Right kidney (tissue), 1 donor: Measurements from ENCODE around the gene URI1.
"Not testable (repeated sequence)": the region's sequence is repeated elsewhere in the genome, so short reads cannot be mapped to it uniquely, and the experiment has no call there.

Experiments used
- DNase-seq: peaks from one replicate; pipeline ENCODE4 v3.0.0-alpha.2; 2016

URI1 gene

GRCh38 chr19:29940971-29941585, 961 bp upstream of the URI1 start:
- DNase-seq, result no peak

GRCh38 chr19:29942404-29943261, 594 bp downstream of the URI1 start:
- peak; percentile 68 for DNase-seq

DNA sequence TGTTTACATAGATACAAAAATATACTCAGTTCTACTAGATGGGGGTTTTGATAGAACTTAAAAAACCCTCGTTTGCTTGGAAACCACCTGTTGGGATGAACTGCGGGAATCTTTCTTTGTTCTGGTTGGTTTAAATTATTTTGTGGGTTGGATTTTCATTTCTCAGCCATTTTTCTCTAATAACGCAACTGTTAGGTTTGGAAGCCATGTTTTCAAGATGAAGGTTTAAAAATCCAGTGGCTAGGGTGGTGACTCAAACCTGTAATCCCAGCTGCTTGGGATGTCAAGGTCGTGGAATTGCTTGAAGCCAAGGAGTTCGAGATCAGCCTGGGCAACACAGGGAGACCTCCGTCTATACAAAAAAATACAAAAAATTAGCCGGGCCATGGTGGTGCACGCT, 1.6 kb downstream of the URI1 start:
- no peak for DNase-seq

GRCh38 chr19:29944390-29945012, 2.5 kb downstream of the URI1 start:
- DNase-seq, result no peak

DNA sequence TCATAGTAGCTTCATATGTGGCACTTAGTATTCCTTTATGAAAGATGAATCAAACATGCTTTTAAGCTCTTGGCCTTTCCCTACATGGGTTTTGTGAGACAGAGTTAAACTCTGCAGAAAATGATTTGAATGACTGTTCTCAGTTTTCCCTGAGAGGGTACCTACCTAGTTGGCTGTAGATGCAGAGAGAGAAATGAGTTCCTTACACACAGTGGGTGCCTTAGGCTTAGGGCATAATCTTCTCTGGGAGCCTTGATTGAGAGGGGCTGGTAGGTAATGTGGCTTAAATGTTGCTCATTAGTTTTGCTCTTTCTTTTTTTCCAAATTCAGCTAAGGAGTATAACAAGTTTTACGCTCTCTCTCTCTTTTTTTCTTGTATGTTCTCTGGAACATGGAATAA, 3.0 kb downstream of the URI1 start:
- DNase-seq, result no peak

GRCh38 chr19:29945433-29945832, 3.4 kb downstream of the URI1 start:
- DNase-seq, result no peak

DNA sequence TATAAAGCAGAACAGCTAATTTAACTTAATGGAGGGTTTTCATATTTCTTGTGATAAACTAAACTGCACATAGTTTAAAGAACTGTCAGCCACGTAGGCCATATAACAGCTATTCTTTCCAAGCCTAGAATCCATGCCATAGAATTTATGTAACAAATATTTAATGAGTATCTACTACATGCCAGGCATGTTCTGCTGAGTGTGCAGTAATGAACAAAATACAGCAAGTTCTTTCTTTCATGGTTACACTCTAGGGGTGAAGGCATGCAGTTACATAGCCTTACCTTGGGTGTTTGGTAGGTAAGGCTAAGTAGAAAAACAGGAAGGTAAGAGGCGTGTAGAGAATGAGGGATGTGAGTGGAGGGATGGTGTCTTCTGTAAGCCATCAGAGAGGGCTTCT, 4.6 kb downstream of the URI1 start:
- DNase-seq, result no peak

GRCh38 chr19:29947871-29948270, 5.8 kb downstream of the URI1 start:
- no peak for DNase-seq

GRCh38 chr19:29948759-29949470, 6.9 kb downstream of the URI1 start:
- not testable (repeated sequence) for DNase-seq

- no peak for DNase-seq
These were observed 10.1 kb downstream of the URI1 start for GRCh38 chr19:29952177-29952576.

DNA sequence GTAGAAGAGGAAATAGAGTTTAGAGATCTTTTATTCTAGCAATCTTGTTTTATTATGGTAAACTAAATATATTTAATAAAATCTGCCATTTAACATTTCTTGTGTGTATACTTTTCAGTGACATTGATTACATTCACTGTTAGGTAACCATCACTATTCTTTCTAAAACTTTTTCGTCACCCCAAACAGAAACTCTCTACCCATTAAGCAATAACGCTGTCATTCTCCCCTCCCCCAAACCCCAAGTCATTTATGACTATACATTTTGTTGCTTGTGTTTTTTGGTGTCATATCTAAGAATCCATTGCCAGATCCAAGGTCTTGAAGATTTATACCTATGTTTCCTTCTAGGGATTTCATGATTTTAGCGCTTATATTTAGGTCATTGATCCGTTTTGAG, 10.6 kb downstream of the URI1 start:
- DNase-seq, result no peak

- DNase-seq, result no peak
These were observed 11.6 kb downstream of the URI1 start for GRCh38 chr19:29953352-29954247.

DNA sequence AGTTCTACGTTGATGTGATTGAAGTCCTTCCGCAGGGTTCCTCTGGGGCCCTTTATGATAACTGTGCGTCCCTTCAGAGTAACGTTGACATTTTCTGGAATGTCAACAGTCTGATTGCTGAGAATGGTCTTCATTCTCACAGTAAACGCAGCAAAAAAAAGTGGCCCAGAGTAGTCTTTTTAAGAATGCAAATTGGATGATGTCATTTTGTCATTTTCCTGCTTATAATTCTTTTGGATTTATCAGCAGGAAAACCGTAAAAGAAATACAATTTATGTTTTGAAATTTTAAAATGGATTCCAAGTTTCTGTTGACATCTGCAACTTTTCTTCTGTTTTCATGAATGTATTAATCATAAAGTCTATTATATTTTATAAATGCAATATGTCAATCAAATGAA, 14.8 kb downstream of the URI1 start:
- no peak for DNase-seq

- no peak for DNase-seq
These were observed 19.3 kb downstream of the URI1 start for GRCh38 chr19:29961311-29961710.

DNA sequence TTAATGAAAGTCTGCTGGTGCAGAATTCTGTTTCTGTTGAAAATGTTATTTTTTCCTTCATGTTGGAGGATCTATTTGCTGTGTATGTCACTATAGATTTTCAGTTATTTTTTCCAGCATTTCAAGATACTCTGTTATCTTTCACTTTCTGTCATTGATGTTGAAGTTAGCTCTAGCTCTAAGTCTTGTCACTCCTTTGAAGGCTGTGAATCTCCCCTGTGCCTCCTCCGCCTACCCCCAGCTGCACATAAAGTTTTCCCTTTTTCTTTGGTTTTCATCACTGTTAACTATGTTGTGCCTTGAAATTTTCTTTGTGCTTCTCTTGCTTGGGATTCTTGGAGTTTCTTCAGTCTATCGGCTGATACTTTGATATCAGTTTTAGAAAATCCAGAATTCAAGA, 20.8 kb downstream of the URI1 start:
- no peak for DNase-seq

DNA sequence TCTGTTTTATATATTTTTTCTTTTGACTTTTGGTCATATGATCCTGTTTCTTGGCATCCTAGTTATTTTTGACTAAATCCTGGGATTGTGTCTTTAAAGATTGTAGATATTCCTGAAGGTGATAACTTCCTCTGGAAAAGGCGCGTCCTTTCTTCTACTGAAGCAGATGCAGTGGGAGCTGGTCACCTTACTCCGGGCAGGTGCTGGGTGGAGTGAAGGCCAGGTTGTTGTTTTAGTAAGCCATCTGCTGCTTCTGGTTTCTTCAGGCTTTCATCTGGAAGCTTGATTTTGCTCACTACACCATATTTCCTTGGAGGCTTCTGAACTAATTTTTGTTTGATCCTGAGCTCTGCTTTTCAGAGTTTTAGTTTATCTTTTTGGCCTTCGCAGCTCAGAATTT, 21.5 kb downstream of the URI1 start:
- DNase-seq, result no peak

GRCh38 chr19:29964171-29964570, 22.1 kb downstream of the URI1 start:
- DNase-seq, result no peak

DNA sequence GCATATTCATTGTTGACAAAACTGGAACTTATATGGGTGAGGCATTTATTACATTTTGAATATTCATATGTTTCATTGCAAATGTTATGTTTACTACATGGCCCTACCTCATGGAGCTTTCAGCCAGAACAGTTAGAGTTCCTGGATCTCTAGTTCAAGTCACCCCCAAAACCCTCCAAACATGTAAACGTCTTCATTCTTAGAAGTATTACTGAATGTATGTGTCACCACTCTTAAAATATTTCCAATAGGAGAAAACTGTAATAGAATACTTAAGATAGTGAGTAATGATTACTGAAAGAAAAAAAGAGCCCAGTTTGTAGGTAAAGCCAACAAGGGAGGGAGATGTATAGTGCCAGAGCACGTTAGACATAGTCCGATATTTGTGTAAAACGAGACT, 23.5 kb downstream of the URI1 start:
- no peak for DNase-seq

GRCh38 chr19:29966142-29966541, 24.1 kb downstream of the URI1 start:
- DNase-seq, result not testable (repeated sequence)

DNA sequence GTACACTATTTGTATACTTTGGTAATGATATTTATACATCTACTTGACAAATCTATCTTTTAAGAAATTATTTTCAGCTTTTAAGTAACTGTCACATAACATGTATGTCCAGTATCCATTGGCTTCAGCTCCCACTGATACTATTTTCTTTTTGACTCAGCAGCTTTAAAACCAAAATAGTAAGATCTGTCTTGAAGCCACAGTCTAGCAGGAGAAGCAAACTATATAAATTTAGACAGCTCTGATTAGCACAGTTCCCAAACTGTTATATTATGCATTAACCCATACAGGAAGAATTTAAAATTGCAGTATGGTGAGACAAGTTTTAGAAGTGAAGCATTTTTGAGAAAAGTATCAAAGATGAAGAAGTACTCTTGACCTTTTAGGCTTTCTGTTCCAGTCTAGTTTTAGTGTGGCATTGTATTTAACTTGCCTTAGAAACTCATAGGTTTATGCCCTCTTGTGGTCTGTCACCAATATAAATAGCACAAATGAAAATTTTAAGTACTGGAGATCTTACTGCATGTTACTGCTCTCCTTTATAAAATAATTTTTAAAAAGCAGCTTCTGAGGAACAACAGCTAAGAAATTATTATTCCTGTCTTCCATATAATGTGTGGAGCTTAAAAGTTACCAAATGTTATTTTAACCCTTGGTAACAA, 24.7 kb downstream of the URI1 start:
- DNase-seq, result no peak

DNA sequence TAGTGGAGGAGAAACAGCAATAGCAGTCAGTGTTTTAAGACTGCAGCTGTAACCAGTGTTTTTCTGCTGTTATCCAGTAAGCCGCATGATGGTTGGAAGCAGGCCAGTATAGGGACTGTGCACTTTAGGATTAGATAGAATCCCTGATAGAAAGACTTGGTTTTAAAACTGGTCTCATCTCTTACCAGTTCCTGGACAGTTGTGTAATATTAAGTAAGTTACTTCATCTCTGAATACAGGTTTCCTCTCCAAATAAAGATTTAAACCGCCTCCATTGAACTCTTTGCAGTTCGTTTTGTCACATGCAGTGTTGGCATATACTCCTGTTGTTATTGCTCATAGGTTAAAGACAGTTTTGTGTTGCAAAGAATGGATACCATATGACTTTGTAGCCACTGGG, 25.6 kb downstream of the URI1 start:
- DNase-seq, result no peak
